A673 (cell line): Measurements from ENCODE around the gene PTPN18. TPM values are rescaled to one million over a fixed set of nuclear protein-coding genes. Genes with fewer than 3 reads are reported as not detected.

Experiments
- BruUV-seq: library from RNA; stranded (reverse); fragments of 400-500 nt; replicated peaks from 2 replicates; lab custom pipeline; 2021; lab: Mats Ljungman, UMichigan
- CTCF ChIA-PET: fragments of 300-600 bp; sonication (Branson Sonifier 250); formaldehyde crosslinking; loops from one replicate; lab custom pipeline; 2022; ENCODE audit warnings: antibody characterized with exemption; lab: Charles Lee
- POLR2A ChIA-PET: fragments of 300-600 bp; sonication (Branson Sonifier 250); formaldehyde crosslinking; loops from one replicate; lab custom pipeline; 2022; ENCODE audit warnings: antibody characterized with exemption; ENCODE audit not compliant: low non-redundant PET; lab: Charles Lee
- DNase-seq: peaks from one replicate; pipeline ENCODE4 v3.0.0-alpha.2; 2015; ENCODE audit warnings: low spot score
- H3K27ac ChIP-seq: fragments of 200-600 bp; sonication (generic); 2 replicates; pipeline ENCODE4 v1.5.1; 2016; ENCODE audit warnings: mixed run types, low read depth, mild to moderate bottlenecking, mixed read lengths, antibody characterized with exemption, low read length; ENCODE audit not compliant: poor library complexity, severe bottlenecking
- H3K27me3 ChIP-seq: fragments of 200-600 bp; sonication (generic); replicated peaks from 2 replicates; pipeline ENCODE4 v1.6.1; 2017; ENCODE audit warnings: mixed run types, low read depth, mild to moderate bottlenecking, mixed read lengths, antibody characterized with exemption, low read length; ENCODE audit not compliant: insufficient read depth, poor library complexity
- H3K36me3 ChIP-seq: fragments of 200-600 bp; sonication (generic); 2 replicates; pipeline ENCODE4 v1.6.1; 2016; ENCODE audit warnings: mixed run types, mild to moderate bottlenecking, mixed read lengths, antibody characterized with exemption, low read length; ENCODE audit not compliant: insufficient read depth, poor library complexity, severe bottlenecking
- H3K4me1 ChIP-seq: fragments of 200-600 bp; sonication (generic); 2 replicates; pipeline ENCODE4 v1.6.1; 2017; ENCODE audit warnings: mixed run types, mild to moderate bottlenecking, mixed read lengths, antibody characterized with exemption, low read length; ENCODE audit not compliant: insufficient read depth, poor library complexity, severe bottlenecking
- H3K4me3 ChIP-seq: fragments of 200-600 bp; sonication (generic); 2 replicates; pipeline ENCODE4 v1.5.1; 2016; ENCODE audit warnings: low read depth, mixed run types, mild to moderate bottlenecking, mixed read lengths, low read length; ENCODE audit not compliant: poor library complexity, severe bottlenecking
- H3K9me3 ChIP-seq: fragments of 200-600 bp; sonication (generic); 2 replicates; pipeline ENCODE4 v1.6.1; 2016; ENCODE audit warnings: mixed run types, low read depth, mild to moderate bottlenecking, mixed read lengths, antibody characterized with exemption, low read length; ENCODE audit not compliant: poor library complexity, severe bottlenecking
- EZH2 ChIP-seq: fragments of 200-600 bp; sonication (generic); IDR thresholded peaks from 2 replicates; pipeline ENCODE4 v1.6.1; 2017; ENCODE audit warnings: borderline replicate concordance, low read depth, mild to moderate bottlenecking, mixed read lengths, antibody characterized with exemption, low read length; ENCODE audit not compliant: poor library complexity, severe bottlenecking
- intact Hi-C: fragments of 100-400 bp; cut with micrococcal nuclease; formaldehyde crosslinking; loops from one replicate; pipeline ENCODE4 v1.10.0; 2022; ENCODE audit not compliant: unreplicated experiment
- total RNA-seq: library from RNA; stranded (reverse); gene quantifications from 2 replicates; pipeline ENCODE4 v1.2.3, GENCODE V29; 2021
- TF ChIP-seq, protein P1 (sequence below): fragments of 300-800, 200-600 bp; sonication (generic); conservative IDR thresholded peaks from 2 replicates; pipeline ENCODE4 v1.5.1; 2017; ENCODE audit warnings: low read depth, mild to moderate bottlenecking, antibody characterized with exemption, low read length, moderate library complexity, mixed read lengths

PTPN18 gene
- total RNA-seq, 1 experiment from 2014 or later = 3.2 TPM

DNA sequence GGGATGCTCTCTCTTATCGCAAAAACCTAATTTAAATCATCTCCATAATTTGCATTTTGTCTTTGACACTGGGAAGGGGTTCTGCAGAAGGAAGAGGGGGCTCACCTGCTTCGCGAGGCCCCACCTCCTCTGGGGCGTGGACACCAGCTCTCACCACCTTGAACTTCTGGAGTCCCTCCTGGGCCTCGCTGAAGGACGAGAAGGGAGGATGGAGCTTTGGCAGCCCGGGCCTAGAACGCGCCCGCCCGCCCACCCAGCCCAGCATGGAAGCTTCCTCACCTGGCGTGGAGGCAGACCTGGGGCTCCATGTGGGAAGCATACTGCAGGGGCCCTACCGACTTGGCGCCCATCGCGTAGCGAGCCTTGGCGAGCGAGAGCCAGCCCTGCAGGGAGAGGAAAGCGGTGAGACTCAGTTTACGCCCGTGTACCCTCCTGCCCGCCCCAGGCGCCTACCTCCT, 14.3 kb upstream of the PTPN18 start:
- no TSS peak for BruUV-seq
- Histone ChIP-seq H3K9me3 (no peaks in the 10 kb centered on the region), H3K36me3 (peaks cover 25% of the 10 kb centered on the region), H3K4me3 (peak overlapping the region; percentile 93), H3K27ac (peak overlapping the region; percentile 73), H3K27me3 (no peaks in the 10 kb centered on the region), H3K4me1 (no peaks in the 10 kb centered on the region)
- TF ChIP-seq, protein P1, sequence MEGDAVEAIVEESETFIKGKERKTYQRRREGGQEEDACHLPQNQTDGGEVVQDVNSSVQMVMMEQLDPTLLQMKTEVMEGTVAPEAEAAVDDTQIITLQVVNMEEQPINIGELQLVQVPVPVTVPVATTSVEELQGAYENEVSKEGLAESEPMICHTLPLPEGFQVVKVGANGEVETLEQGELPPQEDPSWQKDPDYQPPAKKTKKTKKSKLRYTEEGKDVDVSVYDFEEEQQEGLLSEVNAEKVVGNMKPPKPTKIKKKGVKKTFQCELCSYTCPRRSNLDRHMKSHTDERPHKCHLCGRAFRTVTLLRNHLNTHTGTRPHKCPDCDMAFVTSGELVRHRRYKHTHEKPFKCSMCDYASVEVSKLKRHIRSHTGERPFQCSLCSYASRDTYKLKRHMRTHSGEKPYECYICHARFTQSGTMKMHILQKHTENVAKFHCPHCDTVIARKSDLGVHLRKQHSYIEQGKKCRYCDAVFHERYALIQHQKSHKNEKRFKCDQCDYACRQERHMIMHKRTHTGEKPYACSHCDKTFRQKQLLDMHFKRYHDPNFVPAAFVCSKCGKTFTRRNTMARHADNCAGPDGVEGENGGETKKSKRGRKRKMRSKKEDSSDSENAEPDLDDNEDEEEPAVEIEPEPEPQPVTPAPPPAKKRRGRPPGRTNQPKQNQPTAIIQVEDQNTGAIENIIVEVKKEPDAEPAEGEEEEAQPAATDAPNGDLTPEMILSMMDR = no peak
- TF ChIP-seq EZH2 = no peak
- peak; percentile 6 for DNase-seq
- POLR2A ChIA-PET = no interaction called here
- CTCF ChIA-PET = interaction anchor here (0.5 to 0.7 kb wide), 2 partner anchors 9 to 151 kb away, joined by 4 read pairs; no protein-coding TSS in a partner anchor
- intact Hi-C loops = no loop called here

DNA sequence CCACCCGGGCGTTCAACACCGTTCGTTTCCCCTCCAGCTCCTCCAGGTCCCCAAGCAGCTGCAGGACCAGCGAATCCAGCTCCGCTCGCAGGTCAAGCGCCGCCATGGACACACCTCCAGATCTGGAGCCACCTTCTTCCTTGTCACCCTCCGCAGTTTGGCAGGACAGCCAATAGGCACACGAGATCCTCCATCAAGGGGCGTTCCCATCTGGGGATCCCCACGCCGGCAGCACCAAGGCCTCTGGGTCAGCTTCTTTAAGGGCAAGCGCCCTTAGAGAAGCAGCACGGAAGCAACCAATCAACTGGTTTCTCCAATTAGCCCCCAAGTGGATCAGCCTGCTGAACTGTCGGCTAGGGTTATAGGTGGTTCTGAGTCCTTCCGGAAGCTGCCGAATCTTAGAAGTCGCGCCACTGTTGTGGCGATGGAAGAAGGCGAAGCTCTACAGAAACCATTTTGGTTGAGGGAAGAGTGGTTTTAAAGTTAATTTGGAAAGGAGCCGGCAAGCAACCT, 13.8 kb upstream of the PTPN18 start:
- ChIA-PET POLR2A (no interaction called here), CTCF (interaction anchor here (0.5 to 0.7 kb wide), 2 partner anchors 9 to 151 kb away, joined by 4 read pairs; no protein-coding TSS in a partner anchor)
- H3K9me3 ChIP-seq = no peaks in the 10 kb centered on the region
- BruUV-seq = TSS peak; percentile 85
- H3K4me1 ChIP-seq = no peaks in the 10 kb centered on the region
- intact Hi-C loops = no loop called here
- no peak for TF ChIP-seq EZH2
- TF ChIP-seq, protein P1 = no peak
- peak overlapping the region; percentile 93 for H3K4me3 ChIP-seq
- peak overlapping the region; percentile 73 for H3K27ac ChIP-seq
- DNase-seq = peak; percentile 95
- peaks cover 30% of the 10 kb centered on the region for H3K36me3 ChIP-seq
- H3K27me3 ChIP-seq = no peaks in the 10 kb centered on the region

DNA sequence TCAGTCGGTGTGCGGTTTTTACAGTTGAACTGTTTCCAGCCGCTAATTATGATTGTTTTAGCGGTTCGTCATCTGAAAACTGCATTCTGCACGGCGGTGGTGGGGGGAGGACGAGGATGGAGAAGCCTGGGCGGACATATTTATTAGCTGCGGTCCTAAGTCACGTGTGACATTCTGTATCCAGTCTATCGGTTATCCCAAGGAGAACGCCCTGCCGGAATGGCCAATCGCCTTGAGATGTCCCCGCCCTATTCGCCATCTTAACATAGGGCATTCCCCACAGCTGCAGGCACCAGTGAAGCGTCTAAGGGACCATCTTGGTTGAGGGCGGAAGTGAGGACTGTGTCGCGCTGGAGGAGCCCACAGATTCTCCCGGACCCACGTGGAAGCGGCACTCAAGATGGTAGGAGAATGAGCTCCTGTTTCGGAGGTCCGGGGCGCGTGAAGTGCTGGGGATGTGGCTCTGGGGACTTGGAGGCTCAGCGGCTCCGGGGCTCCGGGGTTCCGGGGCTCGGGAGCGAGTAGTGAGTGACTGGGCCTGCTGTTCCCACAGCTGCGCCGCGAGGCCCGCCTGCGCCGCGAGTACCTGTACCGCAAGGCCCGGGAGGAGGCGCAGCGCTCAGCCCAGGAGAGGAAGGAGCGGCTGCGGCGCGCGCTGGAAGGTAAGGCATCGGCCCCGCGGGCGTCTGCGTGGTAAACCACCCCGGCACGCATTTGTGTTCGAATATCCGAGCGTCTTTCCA, 13.2 kb upstream of the PTPN18 start, which contains the start of gene IMP4:
TSS of gene IMP4 (plus strand) at position 365 of the 743 bp plus-strand sequence. CDS start at position 401, 36 bp downstream.
- Histone ChIP-seq H3K4me3 (peak within 1 kb of the TSS; percentile 93), H3K9me3 (no peaks in the 10 kb centered on the region), H3K27ac (peak within 1 kb of the TSS; percentile 73), H3K4me1 (no peaks in the 10 kb centered on the region), H3K36me3 (peaks cover 33% of the 10 kb centered on the region), H3K27me3 (no peaks in the 10 kb centered on the region)
- DNase-seq = peak; percentile 99
- ChIA-PET POLR2A (no interaction called here), CTCF (interaction anchor here (0.7 kb wide), 1 partner anchor 161 kb away, joined by 4 read pairs; the partner anchor contains the start of gene SMPD4)
- TF ChIP-seq, protein P1 = peak; percentile 43
- TF ChIP-seq EZH2 = no peak
- BruUV-seq = no TSS peak
- intact Hi-C loops = no loop called here
